LoVo (cell line): ENCODE data around the gene MACROD1.

ENCODE experiments used
- DNase-seq: peaks from one replicate; pipeline ENCODE4 v3.0.0-alpha.2; 2016; ENCODE audit warnings: low spot score

The MACROD1 gene

GRCh38 chr11:64074239-64074638 is 91.7 kb downstream of the MACROD1 start:
- no peak for DNase-seq

GRCh38 chr11:64073542-64073941 is 92.4 kb downstream of the MACROD1 start:
- no peak for DNase-seq

GRCh38 chr11:64072871-64073270 is 93.0 kb downstream of the MACROD1 start:
- no peak for DNase-seq

GRCh38 chr11:64072403-64072802 is 93.5 kb downstream of the MACROD1 start:
- DNase-seq = no peak

DNA sequence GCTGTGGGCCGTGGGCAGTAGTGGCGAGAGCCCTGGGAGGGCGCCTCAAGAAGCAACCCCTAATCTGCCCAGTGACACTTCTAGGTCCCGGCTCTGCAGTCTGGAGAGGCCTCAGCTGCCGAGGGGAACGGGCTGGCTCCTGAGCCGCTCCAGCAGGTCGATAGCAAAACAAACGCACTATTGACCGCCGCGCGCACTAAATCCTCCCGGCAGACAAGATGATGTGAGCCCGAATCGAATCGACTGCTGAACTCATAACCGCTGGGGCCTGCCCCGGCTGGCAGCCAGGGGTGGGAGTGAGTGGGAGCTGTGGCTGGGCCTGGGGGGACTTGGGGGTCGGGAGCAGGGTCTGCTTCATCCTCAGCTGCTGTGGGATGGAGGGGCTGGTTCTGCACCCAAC is 94.1 kb downstream of the MACROD1 start:
- DNase-seq = no peak

DNA sequence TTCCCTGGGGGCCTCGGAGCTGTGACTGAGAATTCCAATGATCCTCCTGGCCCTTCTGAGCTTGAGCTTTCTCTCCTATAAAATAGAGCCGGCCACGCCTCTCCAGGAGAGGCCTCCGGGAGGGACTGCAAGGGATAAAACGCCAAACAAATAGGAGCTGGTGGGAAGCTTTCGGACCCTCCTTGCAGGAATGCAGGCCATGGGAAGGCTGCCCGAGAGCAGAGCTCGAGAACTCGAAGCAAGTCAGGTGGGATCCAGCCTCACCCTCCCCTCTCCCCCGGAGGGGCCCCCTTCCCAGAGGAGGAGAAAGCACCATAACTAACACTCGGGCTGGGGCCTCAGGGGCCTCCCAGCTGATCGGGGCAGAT is 95.6 kb downstream of the MACROD1 start:
- DNase-seq = no peak

- DNase-seq = no peak
Measured at GRCh38 chr11:64069401-64070313, 96.3 kb downstream of the MACROD1 start.

DNA sequence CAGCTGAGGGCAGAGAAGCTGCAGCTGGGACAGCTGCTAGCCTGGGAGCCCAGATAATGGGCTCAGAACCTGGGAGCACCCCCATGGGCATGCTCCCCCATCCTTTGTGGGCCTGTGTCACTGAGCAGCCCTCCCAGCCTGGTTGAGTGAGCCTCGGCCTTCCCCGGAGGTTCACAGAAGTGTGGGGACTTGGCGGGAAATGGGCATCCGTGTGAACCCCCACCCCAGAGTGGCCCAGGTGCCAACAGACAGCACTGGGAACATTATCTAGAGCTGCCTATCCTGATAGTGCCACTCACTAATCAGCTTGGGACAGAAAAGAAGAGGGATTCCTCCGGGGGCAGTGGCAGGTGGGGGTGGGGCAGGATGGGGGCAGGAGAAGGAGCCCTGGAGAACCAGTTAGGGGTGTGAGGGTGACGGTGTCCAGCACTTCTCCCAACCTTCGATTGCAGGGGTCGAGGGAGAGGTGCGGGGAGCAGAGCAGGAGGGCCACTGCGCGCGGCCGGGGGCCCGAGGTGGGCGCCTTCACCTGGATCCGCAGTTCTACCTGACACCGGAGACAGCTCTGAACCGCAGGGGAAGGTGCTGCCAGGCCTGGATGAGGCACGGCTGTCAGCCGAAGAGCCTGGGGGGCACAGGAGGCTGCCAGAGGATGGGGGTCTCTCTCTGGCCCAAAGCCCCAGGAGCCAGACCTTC is 97.1 kb downstream of the MACROD1 start:
- DNase-seq = no peak

DNA sequence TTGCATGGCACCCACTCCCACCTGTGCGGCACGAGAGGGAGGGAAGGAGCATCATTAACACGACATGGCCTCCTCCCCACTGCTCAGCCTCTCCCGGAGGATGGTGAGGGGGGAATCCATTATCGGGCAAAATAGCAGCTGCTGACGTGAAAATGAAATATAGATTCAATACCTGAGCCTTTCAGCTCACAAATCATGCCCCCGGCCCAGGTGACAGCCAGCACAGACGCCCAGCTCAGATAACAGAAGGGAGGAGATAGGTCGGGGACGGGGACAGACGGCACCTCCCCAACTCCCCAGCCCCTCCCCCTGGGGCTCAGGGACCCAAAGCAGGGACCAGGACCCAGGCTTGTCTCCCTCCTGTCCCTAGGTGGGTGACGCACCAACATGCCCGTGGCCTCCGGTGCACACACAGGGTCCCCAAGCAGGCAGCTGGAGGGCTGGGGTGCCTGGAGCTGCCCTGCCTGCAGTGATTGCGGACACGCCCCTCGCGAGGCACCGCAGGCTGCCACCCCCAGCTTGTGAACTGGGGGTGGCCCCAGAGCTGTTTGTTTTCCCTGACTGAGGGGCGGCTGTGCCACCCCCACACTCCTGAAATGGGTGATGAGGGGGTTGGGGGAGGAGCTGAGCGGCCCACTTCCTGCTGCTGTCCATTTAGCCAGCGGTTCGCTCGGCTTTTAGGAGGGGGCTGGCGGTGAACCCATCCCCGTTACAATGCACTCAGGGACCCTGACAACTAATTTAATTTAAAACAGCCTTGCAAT is 98.5 kb downstream of the MACROD1 start:
- no peak for DNase-seq

- no peak for DNase-seq
Measured at GRCh38 chr11:64065712-64066111, 100.2 kb downstream of the MACROD1 start.

DNA sequence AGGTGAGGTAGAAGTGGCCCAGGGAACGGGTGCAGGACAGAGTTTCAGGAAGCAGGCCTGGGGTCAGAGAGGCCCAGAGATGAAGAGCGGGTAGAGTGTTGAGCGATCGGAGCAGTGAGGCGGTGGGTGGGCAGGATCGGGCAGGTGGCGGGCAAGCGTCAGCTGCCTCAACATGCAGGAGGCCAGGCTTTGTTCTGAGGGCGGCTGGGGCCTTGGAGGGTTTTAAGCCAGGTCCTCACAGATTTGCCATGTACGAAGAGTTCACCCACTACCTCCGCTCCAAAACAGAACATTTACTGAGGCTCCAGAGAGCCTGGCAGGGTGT is 100.8 kb downstream of the MACROD1 start:
- no peak for DNase-seq

- no peak for DNase-seq
Measured at GRCh38 chr11:64064374-64065140, 101.4 kb downstream of the MACROD1 start.

DNA sequence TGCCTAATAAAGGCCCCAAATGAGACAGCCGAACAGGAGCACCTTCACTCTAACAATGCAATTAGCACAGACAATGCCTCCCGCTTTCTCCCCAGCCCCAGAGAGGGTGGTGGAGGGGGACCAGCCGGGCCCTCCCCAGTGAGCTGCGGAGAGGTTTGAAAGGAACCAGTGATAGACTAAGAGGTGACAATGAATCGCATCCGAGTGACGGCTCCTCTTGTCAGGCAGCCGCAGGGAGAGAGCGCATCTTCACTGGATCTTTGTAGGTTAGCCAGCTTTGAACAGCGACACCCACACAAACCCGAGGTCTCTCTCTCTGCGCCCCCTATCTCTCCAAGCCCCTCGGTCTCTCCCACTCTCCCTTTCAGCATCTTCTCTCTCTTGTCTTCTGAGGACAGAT is 102.1 kb downstream of the MACROD1 start:
- no peak for DNase-seq

DNA sequence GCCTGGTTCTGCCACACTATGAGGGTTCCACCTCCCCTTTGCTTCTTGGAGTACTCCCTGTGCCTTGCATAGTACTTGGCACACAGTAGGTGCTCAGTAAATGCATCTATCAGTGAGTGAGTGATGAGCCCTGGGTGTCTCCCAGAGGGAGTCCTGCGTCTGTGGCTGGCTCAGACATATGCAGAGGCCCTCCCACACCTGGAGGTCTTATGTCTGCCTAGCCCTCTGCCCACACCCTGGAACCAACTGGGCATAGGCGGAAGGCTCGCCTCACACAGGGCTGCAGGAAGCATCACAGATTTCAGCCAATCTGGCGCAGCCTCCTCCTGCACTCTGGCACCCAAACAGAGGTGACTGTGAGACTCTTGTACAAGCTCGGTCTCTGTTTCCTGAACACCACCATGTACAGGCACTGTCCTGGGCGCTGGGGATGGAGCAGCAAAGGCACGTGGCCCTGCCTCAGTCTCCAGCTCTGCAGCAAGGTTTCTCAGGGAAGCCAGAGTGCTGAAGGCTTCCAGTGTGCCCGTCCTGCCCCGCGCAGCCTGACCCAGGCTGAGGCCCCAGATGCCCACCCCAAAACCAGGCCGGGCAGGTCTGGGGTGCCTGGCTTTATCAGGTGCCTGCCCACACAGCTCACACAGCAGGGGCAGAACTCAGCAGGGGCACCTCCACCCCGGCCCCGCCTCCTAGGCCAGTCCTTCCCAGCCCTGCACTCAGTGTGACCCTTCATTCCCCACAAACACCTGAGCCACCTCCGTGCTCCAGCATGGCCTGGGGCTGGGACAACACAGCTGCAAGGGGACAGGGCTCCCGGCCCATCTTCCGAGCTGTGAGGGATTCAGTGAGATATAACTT is 103.5 kb downstream of the MACROD1 start:
- no peak for DNase-seq

DNA sequence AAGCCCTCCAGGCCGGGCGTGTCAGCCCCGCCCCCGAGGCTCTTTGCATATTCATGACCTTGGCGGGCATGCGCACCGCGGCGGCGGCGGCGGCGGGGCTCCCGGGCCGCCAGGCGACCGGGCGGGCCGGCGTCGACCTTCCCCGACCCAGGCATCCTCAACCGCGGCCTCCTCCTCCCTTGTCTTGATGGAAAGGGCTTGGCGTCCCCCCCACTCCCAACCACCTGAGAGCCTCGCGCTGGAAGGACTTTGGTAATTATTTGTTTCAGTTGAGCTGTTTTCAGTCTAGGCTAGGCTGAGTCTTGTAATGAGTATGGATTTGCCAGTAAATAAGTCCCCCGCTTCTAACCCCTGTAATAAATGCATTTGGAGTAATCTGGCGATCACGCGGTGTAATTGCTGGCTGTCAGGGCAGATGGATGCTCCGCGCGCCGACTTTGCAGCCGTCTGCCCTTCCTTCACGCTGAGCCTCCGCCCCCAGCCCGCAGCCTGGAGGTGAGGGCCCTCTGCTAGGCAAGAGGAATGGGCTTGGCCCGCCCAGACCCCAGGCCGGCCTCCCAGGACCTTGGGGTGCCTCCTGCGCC is 105.0 kb downstream of the MACROD1 start:
- DNase-seq = no peak

GRCh38 chr11:64060263-64060860 is 105.6 kb downstream of the MACROD1 start:
- no peak for DNase-seq

DNA sequence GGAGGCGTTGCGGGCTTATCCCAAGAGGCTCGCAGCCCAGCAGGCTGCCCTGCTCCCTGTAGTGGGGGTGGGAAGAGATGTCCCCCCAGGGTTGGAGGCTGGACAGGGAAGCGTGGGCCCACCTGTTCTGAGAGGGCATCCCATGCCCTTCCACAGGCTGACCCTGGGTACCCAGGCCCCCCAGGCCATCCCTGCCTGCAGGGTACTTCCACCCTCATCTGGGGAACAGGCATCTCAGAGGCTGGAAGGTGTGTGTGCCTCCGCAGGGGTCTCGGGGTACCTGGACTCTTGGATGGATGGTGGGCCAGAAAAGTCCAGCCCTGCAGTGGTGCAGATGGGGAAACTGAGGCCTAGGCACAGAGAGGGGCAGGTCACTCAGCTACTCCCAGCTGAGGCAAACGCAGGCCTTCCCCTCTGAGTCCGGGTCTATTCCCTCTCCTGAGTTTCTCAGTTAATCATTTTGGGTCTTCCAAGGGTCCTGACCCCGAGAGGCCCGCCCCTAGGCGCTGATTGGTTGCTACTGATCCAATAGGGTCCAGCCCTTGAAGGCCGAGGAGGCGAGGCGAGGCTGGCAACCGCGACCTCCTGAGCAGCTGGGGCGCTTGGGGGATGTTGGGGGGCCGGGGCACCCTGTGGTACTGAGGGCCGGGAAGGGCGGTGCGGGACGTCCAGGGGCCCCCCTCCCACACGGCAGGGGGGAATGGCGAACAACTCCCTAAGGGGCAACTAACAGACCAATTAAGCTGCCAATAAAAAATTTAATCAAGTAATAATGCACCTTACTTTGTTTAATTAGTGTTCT is 106.4 kb downstream of the MACROD1 start:
- no peak for DNase-seq

GRCh38 chr11:64058494-64058893 is 107.4 kb downstream of the MACROD1 start:
- DNase-seq = no peak

- no peak for DNase-seq
Measured at GRCh38 chr11:64057890-64058289, 108.0 kb downstream of the MACROD1 start.

- DNase-seq = no peak
Measured at GRCh38 chr11:64056861-64057260, 109.1 kb downstream of the MACROD1 start.
